ENCODE results near the gene OMP. TPM values are rescaled to one million over a fixed set of nuclear protein-coding genes. Genes with fewer than 3 reads are reported as not detected.
A peak's percentile ranks its signal among the peaks of the same experiment; 100 is the strongest.

Gene OMP
- total and polyA plus RNA-seq, 2 donors from 2014 or later = 1.8 TPM; not detected in 1

DNA sequence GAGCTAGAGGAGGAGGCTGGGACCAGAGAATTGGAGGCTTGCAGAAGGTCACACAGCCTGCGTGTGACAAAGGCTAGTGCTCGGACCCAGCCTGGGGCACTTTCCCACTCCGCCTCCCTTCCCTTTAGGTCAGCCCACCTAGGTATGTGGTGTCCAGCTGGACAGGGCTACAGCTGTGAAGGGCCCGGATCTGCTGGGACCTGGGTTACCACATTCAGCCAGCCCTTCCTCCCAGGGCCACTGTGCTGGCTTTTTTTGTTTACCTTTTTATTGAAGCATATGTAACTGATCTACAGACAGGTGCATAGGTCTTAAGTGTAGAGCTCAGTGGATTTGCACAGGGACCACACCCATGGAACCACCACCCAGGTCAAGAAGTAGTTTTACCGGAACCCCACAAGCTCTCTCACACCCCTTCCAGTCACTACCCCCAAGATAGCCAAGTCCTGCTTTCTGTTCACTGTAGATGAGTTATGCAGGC lies 27.2 kb upstream of the OMP start:
- no peak for FAIRE-seq
- peak in 1 of 5 donors; percentile 31 for DNase-seq
- intact Hi-C loops (cut with DNase I) = no loop called here
- TF ChIP-seq, protein P1, sequence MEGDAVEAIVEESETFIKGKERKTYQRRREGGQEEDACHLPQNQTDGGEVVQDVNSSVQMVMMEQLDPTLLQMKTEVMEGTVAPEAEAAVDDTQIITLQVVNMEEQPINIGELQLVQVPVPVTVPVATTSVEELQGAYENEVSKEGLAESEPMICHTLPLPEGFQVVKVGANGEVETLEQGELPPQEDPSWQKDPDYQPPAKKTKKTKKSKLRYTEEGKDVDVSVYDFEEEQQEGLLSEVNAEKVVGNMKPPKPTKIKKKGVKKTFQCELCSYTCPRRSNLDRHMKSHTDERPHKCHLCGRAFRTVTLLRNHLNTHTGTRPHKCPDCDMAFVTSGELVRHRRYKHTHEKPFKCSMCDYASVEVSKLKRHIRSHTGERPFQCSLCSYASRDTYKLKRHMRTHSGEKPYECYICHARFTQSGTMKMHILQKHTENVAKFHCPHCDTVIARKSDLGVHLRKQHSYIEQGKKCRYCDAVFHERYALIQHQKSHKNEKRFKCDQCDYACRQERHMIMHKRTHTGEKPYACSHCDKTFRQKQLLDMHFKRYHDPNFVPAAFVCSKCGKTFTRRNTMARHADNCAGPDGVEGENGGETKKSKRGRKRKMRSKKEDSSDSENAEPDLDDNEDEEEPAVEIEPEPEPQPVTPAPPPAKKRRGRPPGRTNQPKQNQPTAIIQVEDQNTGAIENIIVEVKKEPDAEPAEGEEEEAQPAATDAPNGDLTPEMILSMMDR (IDR thresholded peaks at IDR 0.05; ENCODE audit: borderline replicate concordance, extremely low read depth, insufficient read depth) = no peak
- Histone ChIP-seq H3K27me3 (ENCODE audit: control insufficient read depth, insufficient read depth, low read length) (no peaks in the 10 kb centered on the region), H3K9me3 (ENCODE audit: control insufficient read depth in 2 of 3, insufficient read depth in 1 of 3, low read length in 3 of 3) (no peaks in the 10 kb centered on the region), H3K4me1 (ENCODE audit: control insufficient read depth in 2 of 3, insufficient read depth in 2 of 3, low read depth in 1 of 3, low read length in 3 of 3) (peaks cover 5 to 33% (median 25%) of the 10 kb centered on the region in 3 donors), H3K27ac (ENCODE audit: low read depth in 2 of 2, low read length in 2 of 2) (no peak overlapping the region), H3K36me3 (ENCODE audit: control insufficient read depth in 2 of 3, insufficient read depth in 3 of 3, low read length in 3 of 3) (no peaks in the 10 kb centered on the region), H3K9ac (ENCODE audit: low read length in 3 of 3) (no peak overlapping the region), H3K4me3 (ENCODE audit: low read length in 3 of 3) (no peak overlapping the region)

DNA sequence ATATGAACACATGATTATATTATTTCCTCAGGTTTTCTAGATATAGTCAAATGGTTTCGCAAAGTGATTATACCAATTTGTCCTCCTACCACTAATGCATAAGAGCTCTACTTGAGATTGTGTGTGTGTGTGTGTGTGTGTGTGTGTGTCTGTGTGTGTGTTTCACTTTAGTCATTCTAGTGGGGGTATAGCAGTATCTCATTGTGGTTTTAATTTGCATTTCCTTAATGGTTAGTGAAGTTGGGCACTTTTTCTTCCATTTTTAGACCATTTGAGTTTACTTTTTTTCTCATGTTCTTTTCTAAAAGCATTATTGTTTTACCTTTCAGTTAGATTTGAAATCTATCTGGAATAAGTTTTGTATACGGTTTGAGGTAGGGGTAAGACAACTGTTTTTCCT lies 23.0 kb upstream of the OMP start:
- Histone ChIP-seq H3K27ac (ENCODE audit: low read depth in 2 of 2, low read length in 2 of 2) (no peak overlapping the region), H3K9ac (ENCODE audit: low read length in 3 of 3) (no peak overlapping the region), H3K4me3 (ENCODE audit: low read length in 3 of 3) (no peak overlapping the region), H3K27me3 (ENCODE audit: control insufficient read depth, insufficient read depth, low read length) (no peaks in the 10 kb centered on the region), H3K4me1 (ENCODE audit: control insufficient read depth in 2 of 3, insufficient read depth in 2 of 3, low read depth in 1 of 3, low read length in 3 of 3) (peaks cover 0 to 10% (median 9%) of the 10 kb centered on the region in 3 donors), H3K36me3 (ENCODE audit: control insufficient read depth in 2 of 3, insufficient read depth in 3 of 3, low read length in 3 of 3) (no peaks in the 10 kb centered on the region), H3K9me3 (ENCODE audit: control insufficient read depth in 2 of 3, insufficient read depth in 1 of 3, low read length in 3 of 3) (no peaks in the 10 kb centered on the region)
- FAIRE-seq (no peak), DNase-seq (no peak)
- intact Hi-C loops (cut with DNase I) = no loop called here
- TF ChIP-seq, protein P1 (IDR thresholded peaks at IDR 0.05; ENCODE audit: borderline replicate concordance, extremely low read depth, insufficient read depth) = no peak

DNA sequence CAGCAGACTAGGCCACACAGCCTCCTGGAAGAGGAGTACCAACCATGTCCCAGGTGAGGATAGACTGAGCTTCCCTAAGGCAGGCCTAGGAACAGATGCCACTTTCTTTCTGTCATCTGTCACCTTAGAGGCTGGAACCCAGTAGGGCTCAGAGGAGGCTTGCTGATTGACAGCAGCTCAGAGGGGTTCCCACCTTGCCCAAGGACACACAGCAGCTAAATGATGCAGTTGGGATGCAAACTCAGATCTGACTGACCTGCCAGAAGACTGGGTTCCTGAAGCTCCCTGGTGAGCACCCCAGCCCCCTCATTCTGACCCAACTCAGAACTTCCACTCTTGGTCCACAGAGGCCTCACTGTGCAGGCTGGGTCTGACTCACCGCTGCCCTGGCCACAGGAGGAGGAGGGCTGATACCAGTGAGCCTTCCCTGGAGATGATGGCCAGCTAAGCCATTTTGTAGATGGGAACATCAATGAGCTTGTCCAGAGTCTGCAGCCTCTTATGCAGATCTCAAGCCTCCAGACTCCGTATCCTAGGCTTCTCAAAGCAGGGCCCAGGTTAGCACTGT lies 21.9 kb upstream of the OMP start:
- FAIRE-seq (no peak), DNase-seq (peak in 1 of 5 donors; percentile 28)
- H3K27me3 ChIP-seq (ENCODE audit: control insufficient read depth, insufficient read depth, low read length) = no peaks in the 10 kb centered on the region
- H3K4me1 ChIP-seq (ENCODE audit: control insufficient read depth in 2 of 3, insufficient read depth in 2 of 3, low read depth in 1 of 3, low read length in 3 of 3) = peaks cover 0 to 9% (median 9%) of the 10 kb centered on the region in 3 donors
- TF ChIP-seq, protein P1 (IDR thresholded peaks at IDR 0.05; ENCODE audit: borderline replicate concordance, extremely low read depth, insufficient read depth) = no peak
- no peaks in the 10 kb centered on the region for H3K36me3 ChIP-seq (ENCODE audit: control insufficient read depth in 2 of 3, insufficient read depth in 3 of 3, low read length in 3 of 3)
- no peak overlapping the region for H3K9ac ChIP-seq (ENCODE audit: low read length in 3 of 3)
- intact Hi-C loops (cut with DNase I) = no loop called here
- no peak overlapping the region for H3K4me3 ChIP-seq (ENCODE audit: low read length in 3 of 3)
- no peaks in the 10 kb centered on the region for H3K9me3 ChIP-seq (ENCODE audit: control insufficient read depth in 2 of 3, insufficient read depth in 1 of 3, low read length in 3 of 3)
- no peak overlapping the region for H3K27ac ChIP-seq (ENCODE audit: low read depth in 2 of 2, low read length in 2 of 2)
